ENCODE results near the gene KCNQ1. TPM values are rescaled to one million over a fixed set of nuclear protein-coding genes. Genes with fewer than 3 reads are reported as not detected.

Gene KCNQ1
- total RNA-seq, 4 donors from 2014 or later = 0.89 to 2.2 (median 1.3) TPM

GRCh38 chr11:2746401-2747247 is 301.8 kb downstream of the KCNQ1 start:
- no peaks in the 10 kb centered on the region for H3K27me3 ChIP-seq
- no peaks in the 10 kb centered on the region for H3K9me3 ChIP-seq
- TF ChIP-seq EP300 (IDR thresholded peaks at IDR 0.05) = no peak
- no peak for TF ChIP-seq POLR2AphosphoS5 (IDR thresholded peaks at IDR 0.05)
- no peak for TF ChIP-seq CTCF (IDR thresholded peaks at IDR 0.05)
- TF ChIP-seq POLR2A (IDR thresholded peaks at IDR 0.05) = no peak
- peaks cover 12% of the 10 kb centered on the region for H3K4me1 ChIP-seq
- no peaks in the 10 kb centered on the region for H3K36me3 ChIP-seq
- H3K27ac ChIP-seq = no peak overlapping the region
- WGBS = 72% methylated on average over 22 of the region's 24 CpGs
- peak in 1 of 2 donors; percentile 40 for DNase-seq (ENCODE audit: low spot score in 2 of 2)
- H3K4me3 ChIP-seq = no peak overlapping the region

- Histone ChIP-seq H3K27me3 (peaks cover 2% of the 10 kb centered on the region), H3K9me3 (no peaks in the 10 kb centered on the region), H3K27ac (no peak overlapping the region), H3K4me3 (no peak overlapping the region), H3K4me1 (peaks cover 10% of the 10 kb centered on the region), H3K36me3 (no peaks in the 10 kb centered on the region)
- no peak for TF ChIP-seq POLR2A (IDR thresholded peaks at IDR 0.05)
- TF ChIP-seq EP300 (IDR thresholded peaks at IDR 0.05) = no peak
- no peak for TF ChIP-seq POLR2AphosphoS5 (IDR thresholded peaks at IDR 0.05)
- TF ChIP-seq CTCF (IDR thresholded peaks at IDR 0.05) = no peak
- peak in 1 of 2 donors; percentile 47 for DNase-seq (ENCODE audit: low spot score in 2 of 2)
- 57% methylated on average over 15 of the region's 16 CpGs for WGBS
Observed at GRCh38 chr11:2747248-2748027, 302.6 kb downstream of the KCNQ1 start.

- H3K4me1 ChIP-seq = peaks cover 10% of the 10 kb centered on the region
- H3K4me3 ChIP-seq = no peak overlapping the region
- peaks cover 8% of the 10 kb centered on the region for H3K27me3 ChIP-seq
- DNase-seq (ENCODE audit: low spot score in 2 of 2) = peak in 1 of 2 donors; percentile 50
- no peaks in the 10 kb centered on the region for H3K36me3 ChIP-seq
- TF ChIP-seq CTCF (IDR thresholded peaks at IDR 0.05) (no peak), POLR2A (IDR thresholded peaks at IDR 0.05) (no peak), EP300 (IDR thresholded peaks at IDR 0.05) (no peak), POLR2AphosphoS5 (IDR thresholded peaks at IDR 0.05) (no peak)
- H3K27ac ChIP-seq = no peak overlapping the region
- no CpG with 5 or more reads among the region's 11 CpGs for WGBS
- H3K9me3 ChIP-seq = no peaks in the 10 kb centered on the region
Observed at GRCh38 chr11:2748061-2748813, 303.4 kb downstream of the KCNQ1 start.

GRCh38 chr11:2748814-2749554 is 304.2 kb downstream of the KCNQ1 start:
- peak in 1 of 2 donors; percentile 37 for DNase-seq (ENCODE audit: low spot score in 2 of 2)
- Histone ChIP-seq H3K36me3 (no peaks in the 10 kb centered on the region), H3K27ac (no peak overlapping the region), H3K4me3 (no peak overlapping the region), H3K4me1 (peaks cover 10% of the 10 kb centered on the region), H3K9me3 (no peaks in the 10 kb centered on the region), H3K27me3 (peaks cover 8% of the 10 kb centered on the region)
- TF ChIP-seq POLR2A (IDR thresholded peaks at IDR 0.05) (no peak), CTCF (IDR thresholded peaks at IDR 0.05) (no peak), EP300 (IDR thresholded peaks at IDR 0.05) (no peak), POLR2AphosphoS5 (IDR thresholded peaks at IDR 0.05) (no peak)
- WGBS = 89% methylated on average over 17 of the region's 17 CpGs
